Stimulated activated CD8-positive, alpha-beta memory T cell treated with anti-CD3 and anti-CD28 coated beads, Interleukin-12 subunit alpha, Interleukin-12 subunit beta, amount 100 ng/mL, for 4 hours (primary cell): ENCODE measurements around the gene STAC2.

Experiments
- DNase-seq: peaks from one replicate; pipeline ENCODE4 v3.0.0-alpha.2; 2020; ENCODE audit warnings: low read depth

Gene STAC2

DNA sequence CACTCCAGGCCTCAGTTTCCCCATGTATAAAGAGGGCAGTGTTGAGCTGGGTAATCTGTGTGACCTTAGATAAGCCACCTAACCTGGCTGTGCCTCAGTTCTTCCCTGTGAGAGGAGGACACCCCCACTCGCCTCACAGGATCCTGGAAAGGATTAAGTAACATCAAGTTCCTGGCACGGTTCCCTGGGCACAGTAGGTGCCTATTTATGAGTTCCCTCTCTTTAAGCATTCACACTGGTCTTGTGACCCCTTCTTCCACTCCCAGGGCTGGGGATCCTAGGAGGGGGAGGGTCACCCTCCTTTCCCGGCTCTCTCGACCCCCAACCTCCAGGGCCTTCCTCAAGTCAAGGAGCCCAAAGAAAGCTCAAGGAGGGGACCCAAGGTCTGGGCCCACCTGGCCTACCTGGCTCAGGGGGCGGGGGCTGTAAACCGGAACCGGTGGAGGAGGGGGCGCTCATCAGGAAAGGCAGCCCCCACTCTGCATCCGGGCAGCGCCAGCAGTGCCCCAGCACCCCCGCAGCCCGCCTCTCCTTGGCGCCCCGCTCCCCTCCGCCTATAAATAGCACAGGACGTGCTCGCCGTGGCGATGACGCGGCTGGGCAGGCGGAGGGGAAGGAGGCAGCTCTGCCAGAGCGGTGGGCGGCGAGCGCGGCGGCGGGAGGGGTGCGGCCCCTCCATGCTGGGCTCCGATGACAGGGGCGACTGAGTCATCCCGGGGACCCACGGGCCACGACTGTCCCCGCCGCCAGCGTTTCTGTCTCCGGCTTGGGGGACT is 16.2 kb downstream of the STAC2 start:
- DNase-seq, result peak; percentile 78

DNA sequence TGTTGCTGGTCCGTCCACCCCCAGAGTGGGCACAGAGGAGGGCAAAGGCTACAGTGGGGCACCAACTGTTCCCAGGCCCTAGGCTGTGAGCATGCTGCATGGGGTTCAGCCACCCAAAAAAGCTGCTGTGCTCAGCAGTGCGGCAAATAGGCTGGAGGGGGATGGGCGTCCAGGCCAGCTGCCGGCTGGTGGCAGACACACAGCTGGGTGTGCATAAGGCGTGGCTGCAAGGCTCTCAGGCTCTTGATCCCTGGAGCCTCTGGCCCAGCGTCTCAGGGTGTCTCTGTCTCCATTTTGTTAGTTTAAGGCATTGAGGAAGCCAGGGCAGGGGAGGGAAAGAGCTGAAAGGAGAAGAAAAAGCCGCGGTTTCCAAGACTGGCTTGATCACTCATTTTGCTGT is 16.9 kb downstream of the STAC2 start:
- DNase-seq, result no peak

DNA sequence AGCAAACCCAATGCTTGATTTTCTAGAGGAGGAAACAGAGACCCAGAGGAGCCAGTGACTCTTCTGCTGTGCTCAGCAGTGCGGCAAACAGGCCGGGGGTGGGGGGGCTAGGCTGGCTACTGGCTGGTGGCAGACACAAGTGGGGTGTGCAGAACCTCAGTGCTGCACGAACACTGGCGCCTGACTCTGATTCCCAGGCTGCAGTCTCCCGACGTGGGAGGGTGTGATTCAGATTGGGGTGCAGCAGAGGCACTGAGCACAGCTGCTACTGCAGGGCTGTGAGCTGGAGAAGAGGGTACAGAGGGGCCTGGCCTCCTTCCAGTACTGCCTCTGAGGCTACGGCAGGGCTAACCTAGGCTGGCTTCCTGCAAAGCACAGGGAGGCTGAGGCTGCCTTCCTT is 17.6 kb downstream of the STAC2 start:
- DNase-seq, result peak; percentile 13

DNA sequence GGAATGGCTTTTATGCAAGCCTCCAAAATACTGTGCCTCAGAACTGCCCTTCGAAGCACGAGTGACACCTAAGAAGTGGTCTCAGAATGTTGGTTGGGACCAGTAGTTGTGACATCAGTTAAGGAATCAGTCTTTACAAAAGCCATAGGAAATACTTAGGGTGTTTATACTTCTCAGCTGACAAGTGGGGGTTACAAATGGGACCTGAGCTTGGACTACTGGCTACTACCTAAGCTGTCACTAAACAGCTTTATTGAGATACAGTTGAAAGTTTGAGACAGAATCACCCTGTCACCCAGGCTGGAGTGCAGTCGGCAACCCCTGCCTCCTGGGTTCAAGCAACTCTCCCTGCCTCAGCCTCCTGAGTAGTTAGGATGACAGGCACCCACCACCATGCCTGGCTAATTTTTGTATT is 20.6 kb downstream of the STAC2 start:
- no peak for DNase-seq

DNA sequence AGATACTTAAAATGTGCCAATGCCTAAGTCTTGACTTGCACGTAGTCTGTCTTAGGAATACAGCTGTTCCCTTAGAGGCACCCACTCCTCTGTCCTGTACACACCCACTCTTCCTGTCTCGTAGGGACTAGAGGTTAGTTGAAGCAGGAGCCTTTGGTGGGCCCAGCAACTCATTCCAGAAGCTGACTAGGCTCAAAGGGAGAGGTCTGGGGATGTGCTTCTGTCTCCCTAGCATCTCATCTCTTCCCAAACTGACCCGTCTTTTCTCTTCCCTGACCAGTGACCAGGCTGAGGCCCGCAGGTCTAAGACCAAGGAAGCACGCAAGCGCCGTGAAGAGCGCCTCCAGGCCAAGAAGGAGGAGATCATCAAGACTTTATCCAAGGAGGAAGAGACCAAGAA is 21.5 kb downstream of the STAC2 start:
- DNase-seq, result no peak

DNA sequence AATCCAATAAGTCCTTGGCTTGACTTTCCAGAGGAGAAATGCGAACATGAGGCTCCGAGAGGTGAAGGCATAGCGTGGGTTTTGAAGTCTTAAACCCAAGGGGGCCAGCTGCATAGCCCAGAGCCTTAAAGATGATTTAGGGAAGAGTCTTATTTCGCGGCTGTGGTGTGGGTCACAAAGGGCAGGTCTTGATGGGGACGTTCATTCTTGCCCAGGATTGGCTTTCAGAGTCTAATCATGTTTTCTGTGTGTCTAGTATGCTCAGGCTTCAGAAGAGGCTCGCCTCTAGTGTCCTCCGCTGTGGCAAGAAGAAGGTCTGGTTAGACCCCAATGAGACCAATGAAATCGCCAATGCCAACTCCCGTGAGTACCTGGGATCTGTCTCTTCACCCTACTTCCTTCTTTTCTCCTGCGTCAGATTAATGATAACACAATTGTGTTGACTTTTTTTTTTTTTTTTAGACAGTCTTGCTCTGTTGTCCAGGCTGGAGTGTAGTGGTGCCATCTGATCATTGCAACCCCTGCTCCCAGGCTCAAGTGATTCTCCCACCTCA is 24.7 kb downstream of the STAC2 start:
- DNase-seq, result no peak

DNA sequence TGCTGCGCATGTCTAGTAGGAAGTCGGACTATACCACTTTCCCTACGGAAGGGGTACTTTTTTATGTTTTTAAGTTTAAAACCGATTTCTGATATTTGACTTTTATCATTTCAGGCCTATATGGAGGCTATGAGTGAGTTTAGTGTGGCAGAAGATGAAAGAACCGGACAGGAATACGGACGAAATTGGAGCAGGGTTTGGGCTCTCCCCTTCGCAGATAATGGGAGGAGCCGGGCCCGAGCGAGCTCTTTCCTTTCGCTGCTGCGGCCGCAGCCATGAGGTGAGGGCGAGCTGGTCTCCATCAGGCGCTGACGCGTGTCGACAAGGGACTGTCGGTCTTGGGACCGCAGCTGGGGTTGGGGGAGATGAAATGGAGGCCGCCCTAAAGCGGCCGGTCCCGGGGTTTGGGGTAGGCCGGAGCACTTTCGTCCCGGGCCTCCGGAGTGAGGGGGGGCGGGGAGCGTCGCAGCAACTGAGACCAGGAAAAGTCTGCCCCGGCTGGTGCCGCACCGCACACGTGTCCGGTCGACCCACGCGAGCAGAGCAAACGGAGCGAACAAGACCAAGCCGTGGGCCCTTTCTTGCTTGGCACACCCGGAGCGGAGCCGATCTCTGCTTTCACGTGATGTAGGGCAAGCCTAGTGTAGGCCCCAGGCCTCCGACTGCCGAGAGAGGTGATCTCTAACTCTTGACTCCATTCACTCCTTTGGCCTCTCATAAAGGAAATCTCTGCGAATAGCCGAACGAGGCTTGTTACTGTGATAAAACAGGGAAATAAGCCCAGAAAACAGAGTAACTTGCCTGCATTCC is 25.5 kb downstream of the STAC2 start, which contains the start of gene RPL19:
Gene RPL19 (plus strand): TSS at position 214 of the 810 bp plus-strand sequence. CDS start 62 bp downstream, at position 276.
- peak; percentile 62 for DNase-seq

DNA sequence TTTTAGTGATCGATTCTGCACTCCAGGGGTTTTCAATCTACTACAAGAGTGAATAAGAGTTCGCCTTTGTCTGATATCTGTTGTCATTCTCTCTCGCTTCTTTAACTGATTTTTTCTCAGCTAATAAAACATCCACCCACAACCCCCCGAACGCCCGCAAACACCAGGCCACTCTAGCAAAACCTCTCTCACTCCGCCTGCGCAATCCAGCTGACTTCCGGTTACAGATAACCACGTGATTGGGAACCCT is 26.0 kb downstream of the STAC2 start:
- peak; percentile 74 for DNase-seq

DNA sequence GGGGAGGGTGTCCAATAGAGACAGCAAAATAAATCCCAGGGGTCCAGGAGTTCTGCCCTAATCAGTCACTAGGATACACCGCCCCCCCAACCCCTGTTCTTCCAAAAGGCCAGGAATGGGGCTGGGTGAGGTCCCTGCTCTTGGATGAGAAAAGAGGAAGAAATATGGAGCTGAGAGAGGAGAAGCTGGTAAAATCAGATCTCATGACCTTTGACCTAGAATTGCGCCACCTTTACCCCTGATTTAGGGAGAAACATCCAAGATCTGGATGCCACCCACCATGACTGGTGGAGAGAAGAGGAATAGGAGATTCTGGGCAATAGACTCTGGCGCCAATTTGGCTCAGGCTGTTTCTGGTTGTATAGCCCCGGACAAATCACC is 27.6 kb downstream of the STAC2 start:
- DNase-seq, result no peak

DNA sequence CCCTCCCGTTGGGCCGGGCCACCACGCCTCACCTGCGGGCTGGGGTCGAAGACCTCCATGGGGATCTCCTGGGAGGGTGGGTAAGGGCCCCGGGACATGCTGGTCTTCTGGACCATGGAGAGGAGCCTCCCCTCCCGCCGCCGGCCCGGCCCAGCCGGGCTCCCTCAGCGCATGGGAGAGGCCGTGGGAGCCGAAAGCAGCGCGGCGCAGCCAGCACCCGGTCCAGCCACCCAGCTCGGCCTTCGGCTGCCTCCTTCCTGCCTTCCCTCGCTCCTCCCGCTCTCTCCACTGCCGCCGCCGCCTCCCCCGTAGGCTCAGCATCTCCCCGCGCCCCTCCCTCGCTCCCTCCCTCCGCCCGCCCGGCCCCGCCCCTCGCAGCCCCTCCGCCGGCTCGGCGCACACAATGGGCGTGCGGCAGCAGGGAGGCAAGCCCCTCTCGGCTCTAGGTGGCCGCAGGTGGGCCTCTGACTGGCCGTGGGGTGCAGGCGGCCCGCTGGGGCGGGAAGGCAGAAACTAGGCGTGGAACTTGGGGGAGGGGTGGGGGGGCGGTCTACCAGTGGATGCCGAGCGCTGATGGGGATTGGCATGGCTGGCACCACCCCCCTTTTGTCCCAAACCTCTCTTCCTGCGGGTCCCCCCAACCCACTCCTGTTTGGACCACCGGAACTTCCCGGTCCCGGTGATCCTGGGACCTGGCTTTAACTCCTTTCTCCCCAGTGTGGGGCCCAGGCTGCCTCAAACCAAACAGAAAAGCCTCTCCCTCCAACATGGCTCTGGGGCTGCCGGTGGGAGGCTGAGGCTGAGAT is 28.2 kb downstream of the STAC2 start, which contains the start of gene CACNB1:
Gene CACNB1 (minus strand): TSS at position 290 of the 806 bp plus-strand sequence. CDS start 174 bp downstream, at position 116.
- DNase-seq, result peak; percentile 54

DNA sequence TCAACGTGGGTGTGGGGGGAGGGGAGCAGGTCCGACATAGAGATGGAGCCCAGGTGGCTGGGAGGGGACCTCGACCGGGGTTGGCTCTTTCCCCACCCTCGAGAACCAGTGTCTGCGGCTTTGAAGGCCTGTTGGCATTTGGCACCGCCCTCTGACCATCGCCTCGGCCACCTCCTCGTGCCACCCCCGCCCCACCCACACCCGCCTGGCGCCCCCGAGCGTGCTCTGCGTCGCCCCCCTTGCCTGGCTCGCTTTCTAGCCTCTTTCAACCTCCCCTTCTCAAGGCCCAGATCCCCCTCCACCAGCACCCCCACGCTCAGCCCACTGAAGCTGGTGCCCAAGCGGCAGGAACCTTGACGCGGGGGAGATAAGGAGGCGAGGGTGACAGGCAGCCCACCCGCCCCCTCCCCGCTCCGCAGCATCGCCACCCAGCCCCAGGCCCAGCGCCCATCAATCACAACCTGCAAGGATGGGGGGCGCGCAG is 28.9 kb downstream of the STAC2 start:
- DNase-seq, result peak; percentile 11

DNA sequence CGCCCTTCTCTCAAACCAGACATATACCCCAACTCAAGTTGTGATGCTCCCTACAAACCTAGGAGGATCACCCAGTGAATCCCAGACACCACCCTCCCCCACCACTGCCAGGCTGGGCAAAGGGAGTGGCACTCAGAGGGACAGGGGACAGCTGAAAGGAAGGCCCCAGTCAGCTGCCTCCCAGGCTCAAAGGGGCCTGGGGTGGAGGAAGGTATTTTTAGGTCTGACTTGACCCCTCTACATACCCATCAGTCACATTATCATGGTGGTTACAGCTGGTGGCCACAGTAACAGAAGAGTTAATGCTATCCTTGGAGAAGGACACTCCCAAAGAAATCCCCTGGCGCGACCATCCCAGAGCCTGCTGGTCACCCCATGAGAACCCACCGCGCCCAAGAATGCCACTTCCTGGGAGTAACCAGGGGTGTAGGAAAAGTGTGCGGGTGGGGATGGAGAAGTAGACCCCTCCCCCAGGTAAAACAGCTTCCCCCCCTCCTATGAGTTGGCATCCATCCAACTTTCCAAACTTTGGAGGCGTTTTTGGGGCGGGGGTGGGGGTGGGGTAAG is 29.4 kb downstream of the STAC2 start:
- DNase-seq, result no peak

DNA sequence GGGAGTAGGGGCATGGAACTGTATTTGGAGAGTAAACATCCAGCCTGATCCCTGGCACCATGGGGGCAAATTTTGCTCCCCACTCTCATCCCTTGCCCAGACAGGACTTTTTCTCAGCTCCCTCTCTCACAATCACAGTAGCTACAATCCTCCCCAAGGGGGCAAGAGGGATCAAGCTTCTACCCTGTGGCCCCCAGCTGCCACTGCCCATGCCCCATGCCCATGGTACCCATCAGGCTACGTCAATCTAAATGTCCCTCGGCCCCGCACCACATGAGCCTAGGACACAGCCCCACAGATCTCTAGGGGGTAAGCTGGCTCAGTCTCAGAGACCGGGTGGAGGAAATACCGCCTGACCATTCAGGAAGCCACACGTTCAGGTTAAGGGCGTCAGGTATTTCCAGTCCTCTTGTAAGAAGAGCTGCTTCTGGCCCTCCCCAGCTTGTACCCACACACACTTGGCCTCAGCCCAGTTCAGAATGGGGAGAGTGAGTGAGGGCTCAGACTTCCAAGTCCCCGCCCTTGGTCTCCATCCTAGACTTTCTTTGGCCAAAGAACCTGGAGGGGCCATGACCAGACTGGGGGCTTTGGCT is 30.1 kb downstream of the STAC2 start:
- no peak for DNase-seq

DNA sequence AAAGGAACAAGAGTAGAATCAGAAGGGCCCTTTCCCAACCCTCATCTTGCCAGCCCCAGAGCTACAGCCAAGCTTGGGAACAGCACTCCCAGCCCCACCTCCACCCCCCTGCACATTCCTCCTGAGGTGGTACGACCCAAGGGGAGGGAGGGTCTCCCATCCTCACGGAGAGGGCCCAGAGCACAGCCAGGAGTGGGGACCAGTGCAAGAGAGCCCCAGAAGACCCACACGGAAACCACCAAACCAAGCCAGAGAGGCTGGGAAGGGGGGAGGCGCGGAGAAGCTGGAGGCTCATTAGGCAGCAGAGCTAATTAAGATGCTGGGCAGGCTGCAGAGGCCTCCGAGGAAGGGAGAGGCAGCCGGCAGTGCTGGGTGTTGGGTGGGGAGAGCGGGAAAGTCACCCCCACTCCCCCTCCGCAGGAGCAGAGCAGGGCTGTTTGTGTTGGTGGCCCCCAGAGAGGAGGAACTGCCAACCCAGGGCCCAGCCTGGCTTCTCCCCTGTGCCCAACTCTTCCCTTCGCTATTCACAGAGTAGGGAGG is 30.7 kb downstream of the STAC2 start:
- no peak for DNase-seq

DNA sequence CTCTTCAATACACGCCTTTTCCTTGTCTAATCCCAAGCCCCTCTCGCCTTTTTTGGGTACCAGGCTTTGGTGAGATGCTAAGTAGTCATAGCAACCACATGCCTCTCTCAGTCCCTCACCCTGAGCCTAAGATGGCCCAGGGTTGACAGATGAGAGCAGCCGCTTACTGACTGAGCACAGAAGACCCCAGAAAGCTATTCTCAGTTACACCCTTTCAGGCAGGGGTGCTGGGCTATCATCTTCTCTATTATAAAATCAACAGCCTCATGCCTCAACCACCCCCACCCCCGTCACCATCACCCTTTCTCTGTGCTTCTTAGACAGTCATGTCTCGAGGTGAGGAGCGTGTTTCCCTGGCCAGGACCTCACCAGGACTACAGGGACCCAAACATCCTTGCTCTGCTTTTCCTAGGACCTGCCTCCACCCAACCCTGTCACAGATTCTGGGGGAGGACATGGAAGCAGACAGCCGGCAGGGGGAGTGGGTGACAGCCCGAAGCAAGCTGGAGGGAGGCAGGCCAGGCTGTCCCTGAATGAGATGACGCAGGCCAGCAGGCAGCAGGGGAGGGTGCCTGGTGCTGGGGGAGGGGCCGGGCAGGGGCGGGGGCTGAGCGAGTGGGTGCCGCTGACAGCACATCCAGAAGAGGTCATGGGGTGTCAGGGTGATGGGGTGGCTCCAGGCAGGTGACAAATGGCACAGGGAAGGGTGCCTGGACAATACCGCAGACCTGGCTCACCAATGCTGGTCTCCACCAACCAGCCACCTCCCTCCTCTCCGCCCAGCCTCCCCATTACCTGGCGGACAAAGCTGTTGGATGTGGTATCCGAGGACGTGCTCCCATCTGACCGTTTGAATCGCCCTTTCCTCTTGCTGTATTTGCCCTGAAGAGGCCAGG is 31.4 kb downstream of the STAC2 start:
- no peak for DNase-seq

DNA sequence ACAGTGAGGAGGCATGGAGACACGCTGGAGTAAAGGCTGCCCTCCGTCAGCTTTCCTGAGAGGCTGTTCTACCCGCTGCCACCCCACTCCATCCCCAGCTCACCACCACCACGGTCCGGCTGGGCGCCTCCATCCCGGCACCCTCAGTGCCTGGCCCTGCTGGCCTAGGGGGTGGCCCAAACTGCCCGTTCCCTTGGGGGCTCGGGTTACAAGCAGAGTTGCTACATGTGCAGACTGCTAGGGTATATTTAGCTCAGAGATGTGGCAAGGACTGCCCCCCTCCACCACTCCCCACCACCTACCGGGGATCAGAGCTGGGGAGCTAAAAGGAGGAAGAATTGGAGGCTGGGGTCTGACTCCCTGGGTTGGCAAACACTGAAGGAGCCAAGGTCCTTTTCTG is 32.4 kb downstream of the STAC2 start:
- DNase-seq, result no peak

DNA sequence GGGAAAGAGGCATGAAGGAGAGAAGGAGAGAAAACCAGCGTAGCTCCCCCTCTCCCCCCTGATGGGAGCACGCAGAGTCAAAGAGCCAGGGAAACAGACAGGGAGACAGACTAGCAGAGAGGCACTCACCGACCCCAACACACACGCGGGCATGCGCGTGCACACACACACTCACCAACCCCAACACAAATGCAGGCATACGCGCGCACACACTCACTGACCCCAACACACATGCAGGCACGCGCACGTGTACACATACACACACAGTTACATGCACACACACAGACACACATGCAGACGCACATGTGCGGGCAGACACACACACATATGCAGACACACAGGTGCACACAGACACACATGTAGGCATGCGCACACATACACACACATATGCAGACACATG is 32.8 kb downstream of the STAC2 start:
- DNase-seq, result no peak

DNA sequence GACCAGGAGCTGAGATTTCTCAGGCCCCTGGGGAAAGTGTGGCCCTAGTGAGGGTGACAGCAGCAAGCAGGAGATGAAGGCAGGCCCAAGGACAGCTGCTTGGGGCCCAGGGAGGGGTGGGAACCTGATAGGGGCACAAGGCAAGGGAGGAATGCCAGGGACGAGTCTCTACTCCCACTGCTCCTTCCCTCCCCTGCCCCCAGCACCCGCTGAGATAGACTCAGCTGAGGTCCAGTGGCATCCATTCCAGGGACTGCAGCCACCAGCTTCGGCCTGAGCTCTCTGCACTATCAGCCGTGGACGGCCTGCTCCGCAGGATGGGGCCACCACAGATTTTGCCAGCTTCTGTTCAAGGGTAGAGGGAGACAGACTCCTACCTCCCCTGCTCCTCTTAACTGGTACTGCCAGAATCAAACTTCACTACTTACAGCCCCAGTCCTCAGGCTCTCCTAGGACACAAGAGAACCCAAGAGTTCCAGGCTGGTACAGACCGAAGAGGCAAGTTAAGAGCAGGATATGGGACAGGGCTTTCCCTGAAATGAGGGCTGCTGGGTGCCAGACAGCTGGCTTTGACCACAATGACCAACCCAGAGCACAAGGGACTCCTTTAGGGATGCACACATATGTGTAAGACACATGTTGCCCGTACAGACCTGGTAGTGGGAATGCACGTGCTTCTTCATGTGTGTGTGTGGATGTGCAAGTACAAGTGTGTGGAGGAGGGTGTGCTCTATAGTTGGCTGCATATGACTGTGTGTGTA is 33.8 kb downstream of the STAC2 start:
- no peak for DNase-seq

DNA sequence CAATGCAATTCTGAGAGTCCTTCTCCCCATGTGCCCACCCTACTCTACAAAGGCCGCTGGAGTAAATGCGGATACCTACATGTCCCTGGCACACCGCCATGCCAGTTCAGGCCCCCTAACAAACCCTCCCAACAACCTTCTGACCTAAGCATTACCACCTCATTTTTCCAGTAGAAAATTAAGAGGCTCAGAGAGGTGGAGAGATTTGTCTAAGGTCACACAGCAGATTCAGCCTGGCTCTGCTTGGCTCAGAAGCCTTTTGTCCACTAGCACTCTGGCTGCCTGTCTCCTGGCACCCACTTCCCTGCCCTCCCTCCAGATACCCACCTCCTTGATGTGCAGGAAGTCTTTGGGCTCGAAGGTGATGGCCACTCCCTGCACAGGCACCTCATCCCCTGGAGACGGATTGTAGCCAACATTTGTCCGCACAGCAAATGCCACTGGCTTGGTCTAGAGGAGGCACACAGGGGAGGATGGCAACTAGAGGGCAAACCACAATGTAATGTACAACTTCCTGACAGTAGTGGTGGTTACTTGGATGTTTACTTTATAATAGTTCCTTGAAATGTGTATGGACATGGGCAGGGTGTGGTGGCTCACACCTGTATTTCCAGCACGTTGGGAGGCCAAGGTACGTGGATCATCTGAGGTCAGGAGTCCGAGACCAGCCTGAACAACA is 38.5 kb downstream of the STAC2 start:
- DNase-seq, result no peak
